ENCODE measurements around the gene PPP1CC.
"Not testable (repeated sequence)": the region's sequence is repeated elsewhere in the genome, so short reads cannot be mapped to it uniquely, and the experiment has no call there.

The PPP1CC gene

DNA sequence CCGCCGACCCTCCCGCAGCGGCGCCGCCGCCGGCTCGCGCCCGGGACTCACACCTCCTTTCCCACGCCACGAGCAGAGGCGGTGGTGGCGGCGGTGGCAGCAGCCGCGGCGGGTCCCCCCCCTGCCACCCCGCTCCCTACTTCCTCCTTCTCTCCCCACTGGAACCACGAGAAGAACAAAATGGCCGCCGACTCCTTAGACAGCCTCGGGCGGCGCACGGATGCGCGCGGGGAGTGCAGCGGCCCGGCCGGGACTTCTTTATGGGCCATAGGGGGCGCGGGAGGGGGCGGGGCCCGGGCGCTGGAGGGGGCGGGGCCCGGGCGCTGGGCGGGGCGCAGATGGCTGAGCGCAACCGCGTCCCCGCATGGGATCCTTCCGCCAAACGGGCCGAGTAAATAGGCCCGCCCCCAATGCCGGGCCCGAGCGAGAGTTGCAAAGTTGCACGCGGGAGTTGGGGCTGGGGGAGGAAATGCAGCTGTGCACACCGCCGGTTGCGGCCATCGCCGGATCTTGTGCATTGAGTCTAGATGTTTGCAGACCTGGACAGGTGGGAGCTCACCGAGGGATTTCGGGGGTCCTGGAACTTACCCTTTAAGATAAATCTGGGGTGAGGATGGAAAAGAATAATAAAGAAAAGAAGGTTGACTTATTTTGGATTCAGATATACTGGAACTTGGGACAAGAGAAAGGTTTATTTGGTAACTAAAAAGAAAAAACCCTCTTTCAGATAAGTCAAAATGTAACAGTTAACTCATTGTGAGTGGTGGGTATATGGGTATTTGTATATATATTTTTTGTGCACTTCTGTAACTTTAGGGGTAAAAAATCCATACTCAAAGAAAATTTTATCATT, at the start of gene PPP1CC:
TSS of gene PPP1CC (minus strand) at position 174 of the 853 bp plus-strand sequence. CDS start 184 bp downstream, outside the sequence.
- DNase-seq (ENCODE audit: low spot score), result peak; percentile 97

GRCh38 chr12:110791589-110791988, 48.9 kb upstream of the PPP1CC start:
- DNase-seq (ENCODE audit: low spot score), result no peak

DNA sequence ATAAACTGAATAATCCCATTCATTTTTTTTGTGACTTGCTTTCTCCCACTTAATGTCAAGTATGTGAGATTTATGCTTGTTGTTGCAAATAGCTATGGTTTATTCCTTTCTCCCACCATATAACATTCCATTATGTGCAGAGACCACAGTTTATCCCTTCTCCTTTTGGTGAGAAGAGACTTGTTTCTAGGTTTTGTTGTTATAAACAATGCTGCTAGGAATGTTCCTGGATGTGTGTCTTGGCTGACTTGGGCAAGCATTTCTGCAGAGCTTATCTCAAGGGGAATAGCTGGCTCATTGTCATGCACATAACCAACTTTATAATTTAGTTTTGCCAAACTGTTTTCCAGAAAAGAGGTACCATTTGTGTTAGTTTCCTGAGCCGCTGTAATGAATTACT, 47.6 kb upstream of the PPP1CC start:
- DNase-seq (ENCODE audit: low spot score), result no peak

GRCh38 chr12:110786012-110786411, 43.3 kb upstream of the PPP1CC start:
- DNase-seq (ENCODE audit: low spot score), result no peak

- no peak for DNase-seq (ENCODE audit: low spot score)
These were observed 42.5 kb upstream of the PPP1CC start for GRCh38 chr12:110785240-110785639.

GRCh38 chr12:110782922-110783321, 40.2 kb upstream of the PPP1CC start:
- DNase-seq (ENCODE audit: low spot score), result no peak

DNA sequence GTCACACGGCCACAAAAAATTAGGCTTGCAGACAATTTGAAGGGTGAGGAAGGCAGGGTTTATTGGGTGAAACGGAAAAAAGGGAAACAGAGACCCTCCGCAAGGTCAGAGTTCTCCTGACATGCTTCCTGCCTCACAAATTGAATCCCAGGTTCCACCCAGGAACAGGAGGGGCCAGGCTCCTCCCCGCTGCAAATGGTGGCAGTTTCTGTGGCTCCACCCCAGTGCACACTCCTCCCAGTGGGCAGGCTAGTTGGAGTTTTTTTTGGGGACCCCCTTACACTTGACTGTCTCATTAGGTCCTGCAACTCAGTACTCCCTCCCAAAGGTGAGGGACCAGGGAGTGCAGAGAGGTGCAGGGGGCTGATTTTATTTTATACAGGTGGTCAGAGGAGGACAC, 39.4 kb upstream of the PPP1CC start:
- no peak for DNase-seq (ENCODE audit: low spot score)

DNA sequence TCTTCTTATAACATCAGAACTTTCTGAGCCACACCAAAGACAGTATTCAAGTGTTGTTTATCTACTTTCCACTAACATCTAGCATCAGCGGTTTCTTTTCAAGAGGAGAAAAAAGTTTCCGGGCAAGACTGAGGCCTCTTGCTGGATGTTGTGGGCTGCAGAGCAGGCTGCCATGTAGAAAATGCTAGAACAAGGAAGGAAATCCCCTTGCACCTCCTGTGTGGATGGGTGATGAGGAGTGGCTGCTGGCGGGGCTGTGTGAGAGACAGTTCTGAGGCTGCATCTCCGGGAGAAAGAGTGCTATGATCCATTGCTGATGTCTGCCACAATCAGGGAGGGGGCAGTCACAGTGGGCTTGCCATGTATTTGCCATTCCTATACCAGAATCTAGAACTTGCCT, 37.8 kb upstream of the PPP1CC start:
- no peak for DNase-seq (ENCODE audit: low spot score)

GRCh38 chr12:110778833-110779577, 36.3 kb upstream of the PPP1CC start:
- DNase-seq (ENCODE audit: low spot score), result no peak

GRCh38 chr12:110776410-110776809, 33.7 kb upstream of the PPP1CC start:
- no peak for DNase-seq (ENCODE audit: low spot score)

GRCh38 chr12:110775997-110776396, 33.3 kb upstream of the PPP1CC start:
- no peak for DNase-seq (ENCODE audit: low spot score)

- no peak for DNase-seq (ENCODE audit: low spot score)
These were observed 32.1 kb upstream of the PPP1CC start for GRCh38 chr12:110774824-110775223.

DNA sequence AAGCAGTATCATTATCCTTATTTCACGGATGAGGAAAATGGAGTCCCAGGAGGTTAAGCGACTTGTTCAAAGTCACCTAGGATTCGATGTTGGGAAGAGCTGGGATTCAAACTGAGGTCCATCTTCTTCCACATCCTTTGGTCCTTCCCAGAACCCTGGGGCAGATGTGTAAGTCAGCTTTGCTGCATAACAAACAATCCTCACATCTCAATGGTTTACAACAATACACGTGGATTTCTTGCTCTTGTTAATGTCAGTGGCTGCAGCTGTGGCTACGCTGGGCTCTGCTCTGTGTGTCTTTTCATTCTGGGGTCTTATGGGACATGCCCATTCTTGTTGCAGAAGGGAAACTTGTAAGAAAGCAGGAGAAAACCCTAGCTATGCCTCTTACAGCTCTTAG, 26.3 kb upstream of the PPP1CC start:
- DNase-seq (ENCODE audit: low spot score), result no peak

GRCh38 chr12:110767863-110768262, 25.2 kb upstream of the PPP1CC start:
- no peak for DNase-seq (ENCODE audit: low spot score)

DNA sequence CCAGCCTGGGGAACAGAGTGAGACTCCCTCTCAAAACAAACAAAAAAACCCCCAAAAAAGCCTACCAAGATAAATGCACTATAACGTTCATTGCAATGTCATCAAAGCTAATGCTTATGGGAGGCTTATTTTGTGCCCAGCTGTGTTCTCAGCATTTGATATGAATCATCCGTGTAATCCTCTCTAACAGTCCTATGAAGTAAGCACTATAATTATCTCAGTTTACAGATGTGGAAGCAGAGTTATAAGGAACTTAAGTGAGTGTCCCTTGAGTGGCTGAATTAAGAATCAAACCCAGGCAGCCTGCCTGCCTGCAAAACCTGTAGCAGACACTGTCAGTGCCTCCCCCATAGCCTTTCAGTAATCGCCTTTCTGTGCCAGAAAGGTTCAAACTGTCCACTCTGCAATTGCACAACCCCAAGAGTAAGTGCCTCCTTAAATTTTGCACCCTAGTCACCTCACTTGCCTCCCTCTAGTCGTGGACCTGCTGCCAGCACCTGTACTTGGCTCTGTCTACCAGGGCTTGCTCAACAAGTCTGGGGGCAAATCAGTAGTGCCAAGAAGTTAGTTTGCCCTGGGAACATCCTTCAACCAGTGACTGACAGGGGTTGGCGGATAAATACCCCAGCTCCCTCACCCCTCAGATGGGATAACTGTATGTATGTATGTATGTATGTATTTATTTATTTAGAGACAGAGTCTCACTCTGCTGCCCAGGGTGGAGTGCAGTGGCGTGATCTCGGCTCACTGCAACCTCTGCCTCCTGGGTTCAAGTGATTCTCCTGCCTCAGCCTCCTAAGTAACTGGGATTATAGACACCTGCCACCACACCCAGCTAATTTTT, 23.8 kb upstream of the PPP1CC start:
- DNase-seq (ENCODE audit: low spot score), result no peak

- not testable (repeated sequence) for DNase-seq (ENCODE audit: low spot score)
These were observed 22.9 kb upstream of the PPP1CC start for GRCh38 chr12:110765572-110765971.

DNA sequence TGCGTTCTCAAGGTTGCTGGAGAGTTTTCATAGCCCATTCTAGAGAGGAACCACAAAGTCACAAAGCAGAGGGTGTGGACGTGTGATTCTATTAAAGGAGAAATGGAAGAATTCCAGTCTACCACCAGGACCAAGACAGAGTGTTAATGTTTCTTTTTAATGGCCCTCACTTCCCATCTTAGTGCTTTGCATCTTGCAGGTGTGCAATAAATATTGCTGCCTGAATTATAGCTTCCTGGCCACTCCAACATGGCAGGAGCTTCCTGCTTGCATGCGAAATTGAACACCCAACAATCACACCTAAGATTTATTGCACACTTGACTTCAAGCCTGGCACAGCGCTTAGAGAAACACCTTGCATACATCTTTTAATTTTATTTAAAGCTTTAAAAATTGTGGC, 22.4 kb upstream of the PPP1CC start:
- DNase-seq (ENCODE audit: low spot score), result no peak

DNA sequence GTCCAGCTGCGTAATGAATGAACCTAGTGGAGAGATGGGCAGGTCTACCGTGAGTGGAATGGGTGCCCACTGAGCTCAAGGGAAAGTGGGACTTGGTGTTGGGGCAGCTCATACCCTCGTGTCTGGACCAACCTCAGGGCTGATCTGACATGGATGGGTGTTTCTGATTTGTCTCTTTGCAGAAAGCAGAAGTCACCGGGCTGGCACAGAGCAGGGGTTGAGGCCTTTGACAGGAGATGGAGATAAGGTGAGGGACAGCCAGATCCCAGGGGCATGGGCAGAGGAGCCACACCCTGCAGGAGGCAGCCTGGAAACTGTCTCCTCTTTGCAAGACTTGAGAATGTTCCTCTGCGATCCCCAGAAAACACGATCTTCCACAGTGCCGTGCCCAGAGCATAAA, 20.9 kb upstream of the PPP1CC start:
- no peak for DNase-seq (ENCODE audit: low spot score)

DNA sequence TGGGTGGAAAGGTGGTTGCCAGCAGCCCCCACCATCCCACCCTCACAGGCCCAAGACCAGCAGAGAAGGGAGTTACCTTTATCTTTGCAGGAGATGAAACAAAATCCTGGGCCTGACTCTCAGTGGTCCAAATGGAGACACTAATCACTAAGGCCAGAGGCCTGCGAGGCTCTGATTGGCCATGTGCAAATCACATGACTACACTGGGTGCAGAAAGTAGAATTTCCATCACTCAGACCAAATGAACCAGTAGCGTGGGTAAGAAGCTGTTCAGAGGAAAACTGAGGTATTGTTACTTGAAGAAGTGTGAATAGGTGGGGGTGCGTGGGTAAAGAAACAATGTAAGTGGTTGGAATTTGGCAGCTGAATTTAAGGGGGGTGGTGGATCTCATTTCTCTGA, 20.2 kb upstream of the PPP1CC start:
- DNase-seq (ENCODE audit: low spot score), result no peak

GRCh38 chr12:110760204-110760609, 17.5 kb upstream of the PPP1CC start:
- DNase-seq (ENCODE audit: low spot score), result no peak

DNA sequence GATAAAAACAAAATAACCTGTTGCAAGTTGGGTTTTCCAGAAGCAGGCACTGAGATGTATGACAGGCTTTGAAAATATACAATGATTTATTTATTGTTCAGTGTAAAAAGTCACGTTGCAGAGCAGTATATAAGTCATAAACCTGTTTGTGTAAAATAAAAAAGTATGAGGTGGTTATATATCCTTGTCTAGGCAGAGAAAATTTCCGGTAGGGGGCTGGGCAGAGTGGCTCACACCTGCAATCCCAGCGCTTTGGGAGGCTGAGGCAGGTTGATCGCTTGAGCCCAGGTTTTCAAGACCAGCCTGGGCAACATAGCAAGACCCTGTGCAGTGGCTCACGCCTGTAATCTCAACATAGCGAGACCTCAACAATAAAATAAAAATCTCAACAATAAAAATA, 16.2 kb upstream of the PPP1CC start:
- no peak for DNase-seq (ENCODE audit: low spot score)

- no peak for DNase-seq (ENCODE audit: low spot score)
These were observed 13.9 kb upstream of the PPP1CC start for GRCh38 chr12:110756611-110757010.

Data from AG08396 (cell line).